Loucy (cell line): ENCODE data around the gene HRH3.

Experiments
- CTCF ChIP-seq: fragments of 200-600 bp; sonication (generic); conservative IDR thresholded peaks from 2 replicates; pipeline ENCODE4 v1.5.1; 2014; ENCODE audit warnings: mild to moderate bottlenecking, antibody characterized with exemption, low read length
- EZH2phosphoT487 ChIP-seq: fragments of 200-600 bp; IDR thresholded peaks from 2 replicates; pipeline ENCODE4 v1.6.1; 2018; ENCODE audit warnings: antibody characterized with exemption, mild to moderate bottlenecking, moderate library complexity, borderline replicate concordance

- TF ChIP-seq CTCF (no peak), EZH2phosphoT487 (no peak)
Measured at GRCh38 chr20:62208795-62209755, 11.0 kb downstream of the HRH3 start.
